GM23338 (cell line): ENCODE results near the gene NCS1. TPM values are rescaled to one million over a fixed set of nuclear protein-coding genes. Genes with fewer than 3 reads are reported as not detected.

Source experiments
- ATAC-seq: fragments of 200-7000 bp; cut with Tn5 transposase; 3 replicates; pipeline ENCODE4 v1.9.1; 2020
- DNase-seq: peaks from one replicate; pipeline ENCODE4 v3.0.0-alpha.2; 2015; ENCODE audit warnings: low spot score
- H2AFZ ChIP-seq: fragments of 200-600 bp; sonication (generic); 2 replicates; pipeline ENCODE4 v1.8.0; 2016; ENCODE audit warnings: antibody characterized with exemption, mild to moderate bottlenecking, moderate library complexity
- H3F3A ChIP-seq: fragments of 200-600 bp; sonication (generic); replicated peaks from 2 replicates; pipeline ENCODE4 v1.8.0; 2017; ENCODE audit warnings: antibody characterized with exemption, mixed run types, low read depth
- H3K27ac ChIP-seq: fragments of 200-600 bp; sonication (generic); 2 replicates; pipeline ENCODE4 v1.6.1; 2016; ENCODE audit warnings: low read depth
- H3K27me3 ChIP-seq: fragments of 200-600 bp; sonication (generic); 2 replicates; pipeline ENCODE4 v1.8.0; 2016; ENCODE audit warnings: mild to moderate bottlenecking, mixed run types, moderate library complexity; ENCODE audit not compliant: insufficient read depth
- H3K36me3 ChIP-seq: fragments of 200-600 bp; sonication (generic); 2 replicates; pipeline ENCODE4 v1.8.0; 2016; ENCODE audit warnings: mild to moderate bottlenecking; ENCODE audit not compliant: insufficient read depth
- H3K4me1 ChIP-seq: fragments of 200-600 bp; sonication (generic); 2 replicates; pipeline ENCODE4 v1.8.0; 2016; ENCODE audit warnings: mild to moderate bottlenecking, moderate library complexity; ENCODE audit not compliant: insufficient read depth
- H3K4me2 ChIP-seq: fragments of 200-600 bp; sonication (generic); 2 replicates; pipeline ENCODE4 v1.7.1; 2017; ENCODE audit warnings: mixed run types
- H3K4me3 ChIP-seq: fragments of 200-600 bp; sonication (generic); 2 replicates; pipeline ENCODE4 v1.6.1; 2016; ENCODE audit warnings: mixed run types
- H3K79me2 ChIP-seq: fragments of 200-600 bp; sonication (generic); replicated peaks from 2 replicates; pipeline ENCODE4 v1.8.0; 2017; ENCODE audit warnings: mild to moderate bottlenecking; ENCODE audit not compliant: insufficient read depth
- H3K9me2 ChIP-seq: fragments of 200-600 bp; sonication (generic); 2 replicates; pipeline ENCODE4 v1.8.0; 2017; ENCODE audit not compliant: insufficient read depth
- H4K20me1 ChIP-seq: fragments of 200-600 bp; sonication (generic); replicated peaks from 2 replicates; pipeline ENCODE4 v1.8.0; 2017; ENCODE audit warnings: mild to moderate bottlenecking; ENCODE audit not compliant: insufficient read depth
- H3K27ac Mint-ChIP-seq: 2 replicates; pipeline ENCODE4 v1.8.0; 2020; ENCODE audit warnings: inconsistent platforms, mild to moderate bottlenecking, moderate library complexity, mixed read lengths
- H3K27me3 Mint-ChIP-seq: 3 replicates; pipeline ENCODE4 v1.8.0; 2022; ENCODE audit warnings: low read depth, mild to moderate bottlenecking, moderate library complexity, mixed read lengths, inconsistent platforms; ENCODE audit not compliant: insufficient read depth, poor library complexity
- H3K36me3 Mint-ChIP-seq: 3 replicates; pipeline ENCODE4 v1.8.0; 2021; ENCODE audit warnings: low read depth, mild to moderate bottlenecking, inconsistent platforms, moderate library complexity, mixed read lengths
- H3K4me1 Mint-ChIP-seq: 3 replicates; pipeline ENCODE4 v1.8.0; 2020; ENCODE audit warnings: mild to moderate bottlenecking, inconsistent platforms, mixed read lengths
- H3K4me3 Mint-ChIP-seq: 3 replicates; pipeline ENCODE4 v1.8.0; 2021; ENCODE audit warnings: moderate library complexity, mild to moderate bottlenecking, inconsistent platforms, mixed read lengths
- H3K9me3 Mint-ChIP-seq: 3 replicates; pipeline ENCODE4 v1.8.0; 2020; ENCODE audit warnings: moderate library complexity, mild to moderate bottlenecking, inconsistent platforms, mixed read lengths
- CREB1 ChIP-seq: fragments of 250-450 bp; sonication (Bioruptor Pico); IDR thresholded peaks from 2 replicates; pipeline ENCODE4 v1.5.0; 2020; ENCODE audit warnings: low read depth, mild to moderate bottlenecking, moderate library complexity
- CTCF ChIP-seq, 2 experiments: fragments of 200-600 bp in 1 of 2; sonication (generic) in 1 of 2; conservative IDR thresholded peaks; 2 replicates each; pipeline versions ENCODE4 v1.5.1 to v1.6.1; 2016 to 2017; ENCODE audit warnings: antibody characterized with exemption in 2 of 2, low read depth in 2 of 2, mild to moderate bottlenecking in 2 of 2, moderate library complexity in 1 of 2
- ETS1 ChIP-seq: IDR thresholded peaks from 2 replicates; pipeline ENCODE4 v1.6.1; 2016; ENCODE audit warnings: antibody characterized with exemption
- EZH2 ChIP-seq: fragments of 200-600 bp; sonication (generic); IDR thresholded peaks from one replicate; pipeline ENCODE4 v1.8.0; 2017; ENCODE audit warnings: antibody characterized with exemption, mild to moderate bottlenecking, low read depth; ENCODE audit not compliant: unreplicated experiment
- EZH2phosphoT487 ChIP-seq: fragments of 200-600 bp; sonication (generic); IDR thresholded peaks from one replicate; pipeline ENCODE4 v1.8.1; 2018; ENCODE audit warnings: antibody characterized with exemption; ENCODE audit not compliant: unreplicated experiment
- JUNB ChIP-seq: IDR thresholded peaks from one replicate; pipeline ENCODE4 v1.6.1; 2016; ENCODE audit warnings: antibody characterized with exemption; ENCODE audit not compliant: unreplicated experiment
- NANOG ChIP-seq: IDR thresholded peaks from 2 replicates; pipeline ENCODE4 v1.6.1; 2016; ENCODE audit warnings: antibody characterized with exemption, borderline replicate concordance
- POLR2AphosphoS5 ChIP-seq: IDR thresholded peaks from 2 replicates; pipeline ENCODE4 v1.6.1; 2016; ENCODE audit warnings: antibody characterized with exemption, low read depth
- REST ChIP-seq: IDR thresholded peaks from one replicate; pipeline ENCODE4 v1.6.1; 2018; ENCODE audit warnings: antibody characterized with exemption; ENCODE audit not compliant: unreplicated experiment
- STAT1 ChIP-seq: IDR thresholded peaks from one replicate; pipeline ENCODE4 v1.6.1; 2016; ENCODE audit warnings: antibody characterized with exemption; ENCODE audit not compliant: unreplicated experiment
- ZNF114 ChIP-seq: fragments of 250-450 bp; sonication (Bioruptor Pico); IDR thresholded peaks from 2 replicates; pipeline ENCODE4 v1.5.0; 2020; ENCODE audit warnings: mild to moderate bottlenecking, moderate library complexity
- ZNF331 ChIP-seq: fragments of 250-450 bp; sonication (Bioruptor Pico); IDR thresholded peaks from 2 replicates; pipeline ENCODE4 v1.5.0; 2020; ENCODE audit warnings: low read depth, mild to moderate bottlenecking, moderate library complexity
- ZNF462 ChIP-seq: fragments of 250-450 bp; sonication (Bioruptor Pico); IDR thresholded peaks from 2 replicates; pipeline ENCODE4 v1.5.0; 2020; ENCODE audit warnings: mild to moderate bottlenecking, moderate library complexity
- polyA plus RNA-seq: library from polyadenylated mRNA; unstranded; fragments of >200 nt; fragmentation: Nextera tagmentation; extraction: Ambion mirVana; gene quantifications from 2 replicates; pipeline ENCODE4 v1.2.1, GENCODE V29; 2016
- total RNA-seq: library from RNA; depleted of rRNA; stranded (reverse); fragments of >200 nt; shearing (Covaris generic); gene quantifications from 2 replicates; pipeline ENCODE4 v1.2.3, GENCODE V29; 2014

NCS1 gene
- total and polyA plus RNA-seq, 2 experiments from 2014 or later: 8.2 to 34.3 TPM

- no peak for DNase-seq
- H3K27ac Mint-ChIP-seq: no peak overlapping the region
These were observed 62.4 kb downstream of the NCS1 start for GRCh38 chr9:130234340-130235260.

More at GRCh38 chr9:130234340-130235260, 62.4 kb downstream of the NCS1 start:
- Histone ChIP-seq H3K9me2 (no peaks in the 10 kb centered on the region), H3K4me3 (no peak overlapping the region), H3K4me1 (no peaks in the 10 kb centered on the region), H2AFZ (no peak overlapping the region), H3K36me3 (no peaks in the 10 kb centered on the region; the same call in 1 of the 2 replicates), H4K20me1 (peaks cover 5% of the 10 kb centered on the region; the same call in 1 of the 2 replicates), H3K27me3 (no peaks in the 10 kb centered on the region), H3K4me2 (no peak overlapping the region), H3K27ac (no peak overlapping the region), H3K79me2 (no peaks in the 10 kb centered on the region), H3F3A (no peaks in the 10 kb centered on the region)
- peaks cover 19% of the 10 kb centered on the region for H3K36me3 Mint-ChIP-seq
- TF ChIP-seq REST (no peak), STAT1 (no peak), EZH2phosphoT487 (no peak), ZNF114 (CRISPR knock-in tag) (no peak), CREB1 (no peak), CTCF (conservative IDR thresholded peaks at IDR 0.05; ENCODE audit: low read depth in 2 of 2) (no peak), EZH2 (no peak), ETS1 (no peak), ZNF331 (CRISPR knock-in tag) (no peak), NANOG (no peak), ZNF462 (CRISPR knock-in tag) (no peak), JUNB (no peak), POLR2AphosphoS5 (no peak)
- ATAC-seq: no peak
- no peaks in the 10 kb centered on the region; the same call in 1 of the 3 replicates for H3K9me3 Mint-ChIP-seq
- peaks cover 11% of the 10 kb centered on the region for H3K27me3 Mint-ChIP-seq
- no peak overlapping the region for H3K4me3 Mint-ChIP-seq
- peaks cover 22% of the 10 kb centered on the region for H3K4me1 Mint-ChIP-seq
